MM.1S (cell line): Measurements from ENCODE around the gene ECT2.

Experiments
- EZH2phosphoT487 ChIP-seq: fragments of 300-600 bp; sonication (generic); IDR thresholded peaks from 2 replicates; pipeline ENCODE4 v1.6.1; 2018; ENCODE audit warnings: antibody characterized with exemption, low read length
- TF ChIP-seq, protein P1 (sequence below): fragments of 300-600 bp; sonication (generic); IDR thresholded peaks from 2 replicates; pipeline ENCODE4 v1.5.1; 2016; ENCODE audit warnings: antibody characterized with exemption, low read length, mixed read lengths

GRCh38 chr3:172749230-172749965 lies 1.1 kb upstream of the ECT2 start:
- TF ChIP-seq, protein P1, sequence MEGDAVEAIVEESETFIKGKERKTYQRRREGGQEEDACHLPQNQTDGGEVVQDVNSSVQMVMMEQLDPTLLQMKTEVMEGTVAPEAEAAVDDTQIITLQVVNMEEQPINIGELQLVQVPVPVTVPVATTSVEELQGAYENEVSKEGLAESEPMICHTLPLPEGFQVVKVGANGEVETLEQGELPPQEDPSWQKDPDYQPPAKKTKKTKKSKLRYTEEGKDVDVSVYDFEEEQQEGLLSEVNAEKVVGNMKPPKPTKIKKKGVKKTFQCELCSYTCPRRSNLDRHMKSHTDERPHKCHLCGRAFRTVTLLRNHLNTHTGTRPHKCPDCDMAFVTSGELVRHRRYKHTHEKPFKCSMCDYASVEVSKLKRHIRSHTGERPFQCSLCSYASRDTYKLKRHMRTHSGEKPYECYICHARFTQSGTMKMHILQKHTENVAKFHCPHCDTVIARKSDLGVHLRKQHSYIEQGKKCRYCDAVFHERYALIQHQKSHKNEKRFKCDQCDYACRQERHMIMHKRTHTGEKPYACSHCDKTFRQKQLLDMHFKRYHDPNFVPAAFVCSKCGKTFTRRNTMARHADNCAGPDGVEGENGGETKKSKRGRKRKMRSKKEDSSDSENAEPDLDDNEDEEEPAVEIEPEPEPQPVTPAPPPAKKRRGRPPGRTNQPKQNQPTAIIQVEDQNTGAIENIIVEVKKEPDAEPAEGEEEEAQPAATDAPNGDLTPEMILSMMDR: no peak
- TF ChIP-seq EZH2phosphoT487: no peak
